Peyer's patch (tissue), 4 donors: ENCODE results near the gene SCARF2. TPM values are rescaled to one million over a fixed set of nuclear protein-coding genes. Genes with fewer than 3 reads are reported as not detected.
"Not testable (repeated sequence)": the region's sequence is repeated elsewhere in the genome, so short reads cannot be mapped to it uniquely, and the experiment has no call there.

ENCODE experiments used
- DNase-seq, 3 donors: peaks; one replicate each; pipeline ENCODE4 v3.0.0-alpha.2; 2017 to 2019
- H3K27ac ChIP-seq, 4 donors: fragments of 200-600 bp; sonication (generic); one replicate each; pipeline ENCODE4 v1.5.1; 2016 to 2019
- H3K27me3 ChIP-seq, 2 donors: fragments of 200-600 bp; sonication (generic); one replicate each; pipeline ENCODE4 v1.5.1; 2019
- H3K36me3 ChIP-seq, 3 donors: fragments of 200-600 bp; sonication (generic); one replicate each; pipeline ENCODE4 v1.5.1; 2016 to 2019
- H3K4me1 ChIP-seq, 4 donors: fragments of 200-600 bp; sonication (generic); one replicate each; pipeline ENCODE4 v1.5.1; 2016 to 2019
- H3K4me3 ChIP-seq, 4 donors: fragments of 200-600 bp; sonication (generic); 1 replicate in 3 of 4; 2 replicates in 1 of 4; pipeline ENCODE4 v1.5.1; 2016 to 2019; ENCODE audit warnings: mild to moderate bottlenecking in 1 of 4
- H3K9me3 ChIP-seq, 4 donors: fragments of 200-600 bp; sonication (generic); one replicate each; pipeline ENCODE4 v1.5.1; 2016 to 2019; ENCODE audit warnings: mild to moderate bottlenecking in 1 of 4
- POLR2A ChIP-seq, 2 donors: fragments of 450-650 bp; IDR thresholded peaks; one replicate each; pipeline ENCODE4 v1.5.1; 2017; ENCODE audit warnings: antibody characterized with exemption in 2 of 2, mild to moderate bottlenecking in 2 of 2, moderate library complexity in 2 of 2
- total RNA-seq, 4 donors: library from RNA; depleted of rRNA; stranded (reverse); fragments of >200 nt; gene quantifications; one replicate each; pipeline ENCODE4 v1.1.0, GENCODE V29; 2016
- TF ChIP-seq, protein P1 (sequence below), 6 experiments: fragments of 450-650 bp in 4 of 6; fragments of 200-600 bp in 2 of 6; sonication (generic) in 1 of 6; IDR thresholded peaks; one replicate each; pipeline ENCODE4 v1.5.1; 2017 to 2019; ENCODE audit warnings: antibody characterized with exemption in 6 of 6, mild to moderate bottlenecking in 3 of 6, moderate library complexity in 1 of 6

The SCARF2 gene
- total RNA-seq, 4 donors from 2014 or later, result 3.5 to 8.3 (median 5.2) TPM

- no peaks in the 10 kb centered on the region for H3K36me3 ChIP-seq
- H3K4me3 ChIP-seq, result no peak overlapping the region
- H3K27me3 ChIP-seq, result no peaks in the 10 kb centered on the region
- no peaks in the 10 kb centered on the region for H3K4me1 ChIP-seq
- no peak for DNase-seq
- no peak for TF ChIP-seq POLR2A (IDR thresholded peaks at IDR 0.05)
- no peaks in the 10 kb centered on the region for H3K9me3 ChIP-seq
- no peak overlapping the region for H3K27ac ChIP-seq
These were observed 42.1 kb upstream of the SCARF2 start for GRCh38 chr22:20479612-20480196.

DNA sequence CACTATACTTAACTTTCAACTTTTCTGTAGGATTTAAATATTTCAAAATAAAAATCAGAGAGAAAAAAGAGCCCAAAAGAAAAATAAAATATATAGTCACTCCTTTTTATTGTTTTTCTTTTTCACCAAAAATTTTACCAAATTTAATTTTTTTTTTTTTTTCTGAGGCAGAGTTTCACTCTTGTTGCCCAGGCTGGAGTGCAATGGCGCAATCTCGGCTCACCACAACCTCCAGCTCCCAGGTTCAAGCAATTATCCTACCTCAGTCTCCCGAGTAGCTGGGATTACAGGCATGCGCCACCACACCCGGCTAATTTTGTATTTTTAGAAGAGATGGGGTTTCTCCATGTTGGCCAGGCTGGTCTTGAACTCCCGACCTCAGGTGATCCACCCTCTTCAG lies 40.4 kb upstream of the SCARF2 start:
- not testable (repeated sequence) for H3K9me3 ChIP-seq, DNase-seq, H3K4me1 ChIP-seq, H3K27ac ChIP-seq, H3K36me3 ChIP-seq, H3K4me3 ChIP-seq, H3K27me3 ChIP-seq

DNA sequence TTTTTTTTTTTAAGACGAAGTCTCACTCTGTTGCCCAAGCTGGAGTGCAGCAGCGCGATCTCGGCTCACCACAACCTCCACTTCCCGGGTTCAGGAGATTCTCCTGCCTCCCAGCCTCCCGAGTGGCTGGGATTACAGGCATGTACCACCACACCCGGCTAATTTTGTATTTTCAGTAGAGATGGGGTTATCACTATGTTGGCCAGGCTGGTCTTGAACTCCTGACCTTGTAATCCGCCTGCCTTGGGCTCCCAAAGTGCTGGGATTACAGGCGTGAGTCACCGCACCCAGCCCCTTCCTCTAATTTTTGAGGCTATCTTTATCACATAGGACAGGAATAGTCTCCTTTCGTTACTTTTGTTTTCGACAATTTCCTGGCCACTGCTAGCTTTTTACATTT lies 37.9 kb upstream of the SCARF2 start:
- not testable (repeated sequence) for H3K27ac ChIP-seq, H3K9me3 ChIP-seq, H3K4me1 ChIP-seq, H3K36me3 ChIP-seq, H3K4me3 ChIP-seq, DNase-seq, H3K27me3 ChIP-seq

DNA sequence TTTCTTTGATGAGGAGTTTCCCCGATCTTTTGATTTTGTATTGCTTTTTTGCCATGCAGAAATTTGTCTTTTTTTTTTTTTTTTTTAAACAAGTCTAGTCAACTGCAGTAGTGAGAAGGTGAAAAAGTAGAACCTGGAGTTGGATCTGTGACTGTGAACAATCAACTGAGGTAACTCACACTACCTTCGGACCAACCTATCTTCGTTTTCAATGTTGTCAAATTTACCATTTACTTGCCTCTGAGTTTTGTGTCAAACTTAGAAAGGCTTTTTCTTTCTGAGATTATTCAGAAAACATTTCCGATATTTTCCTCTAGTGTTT lies 37.5 kb upstream of the SCARF2 start:
- Histone ChIP-seq H3K4me1 (no peaks in the 10 kb centered on the region), H3K27me3 (no peaks in the 10 kb centered on the region), H3K4me3 (no peak overlapping the region), H3K36me3 (no peaks in the 10 kb centered on the region), H3K9me3 (no peaks in the 10 kb centered on the region), H3K27ac (no peak overlapping the region)
- no peak for DNase-seq
- TF ChIP-seq POLR2A (IDR thresholded peaks at IDR 0.05), result no peak
- TF ChIP-seq, protein P1, sequence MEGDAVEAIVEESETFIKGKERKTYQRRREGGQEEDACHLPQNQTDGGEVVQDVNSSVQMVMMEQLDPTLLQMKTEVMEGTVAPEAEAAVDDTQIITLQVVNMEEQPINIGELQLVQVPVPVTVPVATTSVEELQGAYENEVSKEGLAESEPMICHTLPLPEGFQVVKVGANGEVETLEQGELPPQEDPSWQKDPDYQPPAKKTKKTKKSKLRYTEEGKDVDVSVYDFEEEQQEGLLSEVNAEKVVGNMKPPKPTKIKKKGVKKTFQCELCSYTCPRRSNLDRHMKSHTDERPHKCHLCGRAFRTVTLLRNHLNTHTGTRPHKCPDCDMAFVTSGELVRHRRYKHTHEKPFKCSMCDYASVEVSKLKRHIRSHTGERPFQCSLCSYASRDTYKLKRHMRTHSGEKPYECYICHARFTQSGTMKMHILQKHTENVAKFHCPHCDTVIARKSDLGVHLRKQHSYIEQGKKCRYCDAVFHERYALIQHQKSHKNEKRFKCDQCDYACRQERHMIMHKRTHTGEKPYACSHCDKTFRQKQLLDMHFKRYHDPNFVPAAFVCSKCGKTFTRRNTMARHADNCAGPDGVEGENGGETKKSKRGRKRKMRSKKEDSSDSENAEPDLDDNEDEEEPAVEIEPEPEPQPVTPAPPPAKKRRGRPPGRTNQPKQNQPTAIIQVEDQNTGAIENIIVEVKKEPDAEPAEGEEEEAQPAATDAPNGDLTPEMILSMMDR (IDR thresholded peaks at IDR 0.05), result no peak

GRCh38 chr22:20472629-20473442 lies 35.2 kb upstream of the SCARF2 start:
- H3K36me3 ChIP-seq, result no peaks in the 10 kb centered on the region
- no peaks in the 10 kb centered on the region for H3K27me3 ChIP-seq
- no peak for TF ChIP-seq POLR2A (IDR thresholded peaks at IDR 0.05)
- TF ChIP-seq, protein P1 (IDR thresholded peaks at IDR 0.05), result no peak
- H3K9me3 ChIP-seq, result no peaks in the 10 kb centered on the region
- no peak for DNase-seq
- H3K4me1 ChIP-seq, result no peaks in the 10 kb centered on the region
- H3K27ac ChIP-seq, result no peak overlapping the region
- no peak overlapping the region for H3K4me3 ChIP-seq

- H3K27me3 ChIP-seq, result no peaks in the 10 kb centered on the region
- no peak overlapping the region for H3K27ac ChIP-seq
- DNase-seq, result no peak
- no peaks in the 10 kb centered on the region for H3K4me1 ChIP-seq
- H3K4me3 ChIP-seq, result no peak overlapping the region
- no peaks in the 10 kb centered on the region for H3K36me3 ChIP-seq
- H3K9me3 ChIP-seq, result no peaks in the 10 kb centered on the region
- TF ChIP-seq POLR2A (IDR thresholded peaks at IDR 0.05), result no peak
- TF ChIP-seq, protein P1 (IDR thresholded peaks at IDR 0.05), result no peak
These were observed 33.7 kb upstream of the SCARF2 start for GRCh38 chr22:20471126-20471833.

DNA sequence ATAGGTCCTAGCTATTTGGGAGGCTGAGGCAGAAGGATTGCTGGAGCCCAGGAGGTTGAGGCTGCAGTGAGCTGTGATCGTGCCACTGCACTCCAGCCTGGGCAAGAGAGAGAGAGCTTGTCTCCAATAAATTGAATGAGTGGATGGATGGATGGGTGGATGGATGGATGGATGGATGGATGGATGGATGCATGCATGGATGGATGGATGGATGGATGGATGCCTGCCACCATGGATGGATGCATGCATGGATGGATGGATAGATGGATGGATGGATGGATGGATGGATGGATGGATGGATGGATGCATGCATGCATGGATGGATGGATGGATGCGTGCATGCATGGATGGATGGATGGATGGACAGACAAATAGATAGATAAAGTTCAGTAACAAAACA lies 32.9 kb upstream of the SCARF2 start:
- H3K4me1 ChIP-seq, DNase-seq, H3K36me3 ChIP-seq, H3K9me3 ChIP-seq, H3K4me3 ChIP-seq, H3K27me3 ChIP-seq, H3K27ac ChIP-seq: not testable (repeated sequence)
